IMR-90 (cell line): ENCODE measurements around the gene TAF4B.

Experiments used
- CEBPB ChIP-seq: IDR thresholded peaks from 2 replicates; pipeline ENCODE4 v1.6.1; 2012; ENCODE audit warnings: low read depth, low read length, improper control_type of control experiment
- FOS ChIP-seq: fragments of 150-350 bp; IDR thresholded peaks from 2 replicates; pipeline ENCODE4 v1.6.1; 2016; ENCODE audit warnings: low read depth, low read length
- MAFK ChIP-seq: IDR thresholded peaks from 2 replicates; pipeline ENCODE4 v1.6.1; 2012; ENCODE audit warnings: low read depth, low read length, improper control_type of control experiment
- MAZ ChIP-seq: IDR thresholded peaks from 2 replicates; pipeline ENCODE4 v1.6.1; 2012; ENCODE audit warnings: low read depth, mild to moderate bottlenecking, low read length, improper control_type of control experiment, moderate library complexity, borderline replicate concordance
- MXI1 ChIP-seq: IDR thresholded peaks from 2 replicates; pipeline ENCODE4 v1.6.1; 2012; ENCODE audit warnings: low read depth, mild to moderate bottlenecking, low read length, moderate library complexity, borderline replicate concordance
- POLR2A ChIP-seq: IDR thresholded peaks from 2 replicates; pipeline ENCODE4 v1.6.1; 2012; ENCODE audit warnings: mild to moderate bottlenecking, low read depth, low read length
- RFX5 ChIP-seq: IDR thresholded peaks from 2 replicates; pipeline ENCODE4 v1.8.0; 2012; ENCODE audit warnings: low read depth, mild to moderate bottlenecking, low read length, moderate library complexity
- TF ChIP-seq, protein P1 (sequence below): fragments of 150-350 bp; IDR thresholded peaks from 2 replicates; pipeline ENCODE4 v1.6.1; 2017; ENCODE audit warnings: mild to moderate bottlenecking, antibody characterized with exemption, low read length, low read depth
- TF ChIP-seq, protein P2 (sequence below): fragments of 150-350 bp; IDR thresholded peaks from 2 replicates; pipeline ENCODE4 v1.6.1; 2016; ENCODE audit warnings: low read depth, mild to moderate bottlenecking, low read length, moderate library complexity, borderline replicate concordance
- TF ChIP-seq, protein P3 (sequence below): conservative IDR thresholded peaks from 2 replicates; pipeline ENCODE4 v1.5.1; 2012; ENCODE audit warnings: mild to moderate bottlenecking, low read depth, low read length, improper control_type of control experiment

- TF ChIP-seq, protein P1, sequence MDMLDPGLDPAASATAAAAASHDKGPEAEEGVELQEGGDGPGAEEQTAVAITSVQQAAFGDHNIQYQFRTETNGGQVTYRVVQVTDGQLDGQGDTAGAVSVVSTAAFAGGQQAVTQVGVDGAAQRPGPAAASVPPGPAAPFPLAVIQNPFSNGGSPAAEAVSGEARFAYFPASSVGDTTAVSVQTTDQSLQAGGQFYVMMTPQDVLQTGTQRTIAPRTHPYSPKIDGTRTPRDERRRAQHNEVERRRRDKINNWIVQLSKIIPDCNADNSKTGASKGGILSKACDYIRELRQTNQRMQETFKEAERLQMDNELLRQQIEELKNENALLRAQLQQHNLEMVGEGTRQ = no peak
- no peak for TF ChIP-seq POLR2A
- TF ChIP-seq, protein P2, sequence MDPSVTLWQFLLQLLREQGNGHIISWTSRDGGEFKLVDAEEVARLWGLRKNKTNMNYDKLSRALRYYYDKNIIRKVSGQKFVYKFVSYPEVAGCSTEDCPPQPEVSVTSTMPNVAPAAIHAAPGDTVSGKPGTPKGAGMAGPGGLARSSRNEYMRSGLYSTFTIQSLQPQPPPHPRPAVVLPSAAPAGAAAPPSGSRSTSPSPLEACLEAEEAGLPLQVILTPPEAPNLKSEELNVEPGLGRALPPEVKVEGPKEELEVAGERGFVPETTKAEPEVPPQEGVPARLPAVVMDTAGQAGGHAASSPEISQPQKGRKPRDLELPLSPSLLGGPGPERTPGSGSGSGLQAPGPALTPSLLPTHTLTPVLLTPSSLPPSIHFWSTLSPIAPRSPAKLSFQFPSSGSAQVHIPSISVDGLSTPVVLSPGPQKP = no peak
- TF ChIP-seq, protein P3, sequence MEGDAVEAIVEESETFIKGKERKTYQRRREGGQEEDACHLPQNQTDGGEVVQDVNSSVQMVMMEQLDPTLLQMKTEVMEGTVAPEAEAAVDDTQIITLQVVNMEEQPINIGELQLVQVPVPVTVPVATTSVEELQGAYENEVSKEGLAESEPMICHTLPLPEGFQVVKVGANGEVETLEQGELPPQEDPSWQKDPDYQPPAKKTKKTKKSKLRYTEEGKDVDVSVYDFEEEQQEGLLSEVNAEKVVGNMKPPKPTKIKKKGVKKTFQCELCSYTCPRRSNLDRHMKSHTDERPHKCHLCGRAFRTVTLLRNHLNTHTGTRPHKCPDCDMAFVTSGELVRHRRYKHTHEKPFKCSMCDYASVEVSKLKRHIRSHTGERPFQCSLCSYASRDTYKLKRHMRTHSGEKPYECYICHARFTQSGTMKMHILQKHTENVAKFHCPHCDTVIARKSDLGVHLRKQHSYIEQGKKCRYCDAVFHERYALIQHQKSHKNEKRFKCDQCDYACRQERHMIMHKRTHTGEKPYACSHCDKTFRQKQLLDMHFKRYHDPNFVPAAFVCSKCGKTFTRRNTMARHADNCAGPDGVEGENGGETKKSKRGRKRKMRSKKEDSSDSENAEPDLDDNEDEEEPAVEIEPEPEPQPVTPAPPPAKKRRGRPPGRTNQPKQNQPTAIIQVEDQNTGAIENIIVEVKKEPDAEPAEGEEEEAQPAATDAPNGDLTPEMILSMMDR = no peak
- no peak for TF ChIP-seq CEBPB
- TF ChIP-seq MXI1 = no peak
- TF ChIP-seq MAFK = no peak
- no peak for TF ChIP-seq FOS
- TF ChIP-seq MAZ = no peak
- TF ChIP-seq RFX5 = no peak
Measured at GRCh38 chr18:26298107-26298506, 71.9 kb downstream of the TAF4B start.
